ENCODE results near the gene STAG1. TPM values are rescaled to one million over a fixed set of nuclear protein-coding genes. Genes with fewer than 3 reads are reported as not detected.

Gene STAG1
- total and polyA plus RNA-seq, 2 of the 13 experiments (the other 11 are each of a cell fraction or from before 2014, with no cell fraction given), result 6.2 to 25.9 TPM

DNA sequence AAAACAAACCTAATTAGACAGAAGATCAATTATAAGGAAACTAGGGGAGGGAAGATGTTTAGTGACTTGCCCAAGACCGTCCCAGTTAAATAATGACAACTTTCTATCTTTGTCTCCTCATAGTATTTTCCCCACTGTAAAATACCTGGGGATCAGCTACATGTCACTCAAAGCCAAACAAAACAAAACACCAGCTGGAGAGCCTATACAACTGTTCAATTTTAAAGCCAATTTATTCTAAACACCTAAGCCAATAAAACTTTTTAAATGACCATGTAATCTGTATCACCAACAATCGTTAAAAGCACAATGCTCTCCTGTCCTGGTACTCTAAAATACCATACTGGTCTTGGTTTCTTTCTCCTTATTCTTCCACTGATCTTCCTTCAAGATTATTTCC, 168.4 kb downstream of the STAG1 start (continued):
- TF ChIP-seq, protein P1, sequence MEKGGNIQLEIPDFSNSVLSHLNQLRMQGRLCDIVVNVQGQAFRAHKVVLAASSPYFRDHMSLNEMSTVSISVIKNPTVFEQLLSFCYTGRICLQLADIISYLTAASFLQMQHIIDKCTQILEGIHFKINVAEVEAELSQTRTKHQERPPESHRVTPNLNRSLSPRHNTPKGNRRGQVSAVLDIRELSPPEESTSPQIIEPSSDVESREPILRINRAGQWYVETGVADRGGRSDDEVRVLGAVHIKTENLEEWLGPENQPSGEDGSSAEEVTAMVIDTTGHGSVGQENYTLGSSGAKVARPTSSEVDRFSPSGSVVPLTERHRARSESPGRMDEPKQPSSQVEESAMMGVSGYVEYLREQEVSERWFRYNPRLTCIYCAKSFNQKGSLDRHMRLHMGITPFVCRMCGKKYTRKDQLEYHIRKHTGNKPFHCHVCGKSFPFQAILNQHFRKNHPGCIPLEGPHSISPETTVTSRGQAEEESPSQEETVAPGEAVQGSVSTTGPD (CRISPR knock-in tag; IDR thresholded peaks at IDR 0.05), result no peak
- TF ChIP-seq RBFOX2 (IDR thresholded peaks at IDR 0.05; ENCODE audit: low read depth, low read length), result no peak
- TF ChIP-seq ZNF737 (CRISPR knock-in tag; IDR thresholded peaks at IDR 0.05; ENCODE audit: borderline replicate concordance), result no peak

DNA sequence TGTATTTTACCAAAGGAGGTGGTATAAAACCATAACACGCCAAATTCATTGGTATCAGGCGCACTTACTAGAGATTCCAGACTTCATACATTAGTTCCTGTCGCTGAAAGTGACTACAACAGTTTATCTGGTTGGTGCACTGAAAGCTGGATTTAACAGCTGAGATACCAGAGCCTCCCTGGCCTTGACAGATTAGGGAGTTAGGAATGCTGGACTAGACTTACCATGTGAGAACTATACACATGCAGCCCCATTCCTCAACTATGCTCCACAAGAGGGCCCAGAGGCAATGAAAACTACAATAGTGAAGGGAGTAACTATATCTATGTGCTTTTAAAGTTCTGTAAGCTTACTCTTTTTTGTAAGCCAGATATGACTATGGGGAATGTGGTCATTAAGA, 174.4 kb downstream of the STAG1 start:
- H3K4me3 ChIP-seq (replicated peaks in 1 of 3; ENCODE audit: insufficient read depth in 1 of 3, low read depth in 2 of 3, low read length in 3 of 3), result no peak overlapping the region
- H3K27me3 ChIP-seq (ENCODE audit: control insufficient read depth in 1 of 2, insufficient read depth in 2 of 2, low read length in 2 of 2), result no peaks in the 10 kb centered on the region
- H3K27ac ChIP-seq (ENCODE audit: extremely low read length, insufficient read depth, low read length), result no peak overlapping the region
- H2AFZ ChIP-seq (ENCODE audit: low read length), result no peak overlapping the region
- DNase-seq (ENCODE audit: low spot score) (peak; percentile 17), FAIRE-seq (no peak), ATAC-seq (peak; percentile 70)
- no peaks in the 10 kb centered on the region for H4K20me1 ChIP-seq (ENCODE audit: insufficient read depth, low read length)
- intact Hi-C loops (cut with micrococcal nuclease; ENCODE audit: unreplicated experiment), result no loop called here
- TF ChIP-seq HMG20B (CRISPR knock-in tag; conservative IDR thresholded peaks at IDR 0.05) (no peak), MZF1 (CRISPR knock-in tag; IDR thresholded peaks at IDR 0.05; ENCODE audit: borderline replicate concordance) (no peak), ZNF792 (CRISPR knock-in tag; IDR thresholded peaks at IDR 0.05) (no peak), ZNF326 (CRISPR knock-in tag; IDR thresholded peaks at IDR 0.05; ENCODE audit: borderline replicate concordance) (no peak), ZNF781 (CRISPR knock-in tag; IDR thresholded peaks at IDR 0.05; ENCODE audit: borderline replicate concordance, not compliant biosample characterization) (no peak), NAIF1 (CRISPR knock-in tag; IDR thresholded peaks at IDR 0.05; ENCODE audit: borderline replicate concordance) (no peak), SAFB2 (CRISPR knock-in tag; IDR thresholded peaks at IDR 0.05; ENCODE audit: borderline replicate concordance, low read depth) (no peak), PAF1 (CRISPR knock-in tag; IDR thresholded peaks at IDR 0.05) (no peak), KAT8 (CRISPR knock-in tag; IDR thresholded peaks at IDR 0.05) (no peak), ZZZ3 (CRISPR knock-in tag; IDR thresholded peaks at IDR 0.05; ENCODE audit: borderline replicate concordance) (no peak), MED13 (CRISPR knock-in tag; IDR thresholded peaks at IDR 0.05) (no peak), ZKSCAN8 (CRISPR knock-in tag; IDR thresholded peaks at IDR 0.05; ENCODE audit: borderline replicate concordance) (no peak), RFX5 (IDR thresholded peaks at IDR 0.05; ENCODE audit: low read depth, low read length) (no peak), ZNF570 (CRISPR knock-in tag; IDR thresholded peaks at IDR 0.05; ENCODE audit: borderline replicate concordance) (no peak), ZNF451 (CRISPR knock-in tag; IDR thresholded peaks at IDR 0.05) (no peak), NFE2 (CRISPR knock-in tag; IDR thresholded peaks at IDR 0.05) (no peak), ERF (CRISPR knock-in tag; IDR thresholded peaks at IDR 0.05) (no peak)
- TF ChIP-seq, protein P2, sequence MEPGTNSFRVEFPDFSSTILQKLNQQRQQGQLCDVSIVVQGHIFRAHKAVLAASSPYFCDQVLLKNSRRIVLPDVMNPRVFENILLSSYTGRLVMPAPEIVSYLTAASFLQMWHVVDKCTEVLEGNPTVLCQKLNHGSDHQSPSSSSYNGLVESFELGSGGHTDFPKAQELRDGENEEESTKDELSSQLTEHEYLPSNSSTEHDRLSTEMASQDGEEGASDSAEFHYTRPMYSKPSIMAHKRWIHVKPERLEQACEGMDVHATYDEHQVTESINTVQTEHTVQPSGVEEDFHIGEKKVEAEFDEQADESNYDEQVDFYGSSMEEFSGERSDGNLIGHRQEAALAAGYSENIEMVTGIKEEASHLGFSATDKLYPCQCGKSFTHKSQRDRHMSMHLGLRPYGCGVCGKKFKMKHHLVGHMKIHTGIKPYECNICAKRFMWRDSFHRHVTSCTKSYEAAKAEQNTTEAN (CRISPR knock-in tag; conservative IDR thresholded peaks at IDR 0.05), result no peak
- H3K9me3 ChIP-seq (ENCODE audit: low read length), result no peaks in the 10 kb centered on the region
- H3K79me2 ChIP-seq (ENCODE audit: insufficient read depth, low read length), result no peaks in the 10 kb centered on the region
- H3K4me2 ChIP-seq (ENCODE audit: low read depth, low read length), result no peak overlapping the region
- H3K4me1 ChIP-seq (ENCODE audit: insufficient read depth, low read length), result peaks cover 27% of the 10 kb centered on the region
- no peaks in the 10 kb centered on the region for H3K36me3 ChIP-seq (replicated peaks in 1 of 2; ENCODE audit: control insufficient read depth in 1 of 2, insufficient read depth in 2 of 2, low read length in 2 of 2)
- H3K9ac ChIP-seq (ENCODE audit: insufficient read depth, low read depth, low read length), result no peak overlapping the region
- in situ Hi-C loops (cut with HindIII; ENCODE audit: extremely low pct_ligation_motif_present, low pct_unique_long_range_greater_than_20kb), result no loop called here
- no TSS peak for BruUV-seq (replicated peaks)
- WGBS (ENCODE audit: low lambda C conversion rate), result 98% methylated on average over 3 of the region's 3 CpGs
- ChIA-PET CTCF (ENCODE audit: low intra/inter-chr PET ratio, low total read pairs) (no interaction called here), POLR2A (interaction anchor here (2.9 kb wide), 1 partner anchor 174 kb away, joined by 13 read pairs; the partner anchor contains the start of gene STAG1)

Data from HepG2 (cell line).